ENCODE results near the gene PARD6A. TPM values are rescaled to one million over a fixed set of nuclear protein-coding genes. Genes with fewer than 3 reads are reported as not detected.

Gene PARD6A
- total and polyA plus RNA-seq, 2 of the 13 experiments (the other 11 are each of a cell fraction or from before 2014, with no cell fraction given), result 3.5 to 4.3 TPM

DNA sequence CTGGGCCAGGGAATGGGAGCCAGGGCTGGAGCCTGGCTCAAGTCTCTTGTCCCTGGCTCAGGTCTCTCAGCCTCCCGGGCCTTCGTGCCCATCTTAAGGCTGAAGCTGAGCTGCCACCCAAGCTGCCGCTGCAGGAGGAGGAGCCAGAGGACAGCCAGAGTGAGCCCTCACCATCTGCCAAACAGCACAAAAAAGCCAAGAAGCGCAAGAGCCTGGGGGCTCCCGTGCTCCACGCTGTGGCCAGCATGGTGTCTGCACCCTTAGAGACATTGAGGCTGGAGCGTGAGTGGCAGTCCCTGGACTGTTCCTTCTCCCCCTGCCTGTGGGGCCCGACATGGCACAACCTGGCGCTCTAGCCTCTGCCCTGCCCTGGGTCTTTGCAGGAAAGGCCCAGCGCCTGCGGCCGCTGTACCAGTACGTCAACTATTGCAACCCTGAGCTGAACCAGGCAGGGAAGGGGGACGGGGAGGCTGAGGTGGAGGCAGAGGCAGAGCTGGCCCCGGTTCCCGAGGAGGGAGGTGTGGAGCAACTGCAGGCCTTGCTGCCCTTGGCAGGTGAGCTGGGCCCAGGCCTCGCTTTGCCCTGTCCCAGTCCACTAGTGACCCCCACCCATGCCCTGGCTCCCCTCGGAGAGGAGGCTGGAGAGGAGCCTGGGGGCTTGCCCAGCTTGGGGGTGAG is 7.2 kb downstream of the PARD6A start (continued):
- peak; percentile 64; the same call in 1 of the 2 replicates for TF ChIP-seq HOMEZ (CRISPR knock-in tag; IDR thresholded peaks at IDR 0.05; ENCODE audit: low read depth)
- TF ChIP-seq ZNF260 (CRISPR knock-in tag; IDR thresholded peaks at IDR 0.05; ENCODE audit: borderline replicate concordance, low read depth), result no peak
- peak; percentile 75; the same call in 1 of the 2 replicates for TF ChIP-seq ZNF788 (CRISPR knock-in tag; IDR thresholded peaks at IDR 0.05; ENCODE audit: borderline replicate concordance)
- peak; percentile 96 for TF ChIP-seq SMC3 (IDR thresholded peaks at IDR 0.05; ENCODE audit: low read length)
- TF ChIP-seq PLSCR1 (CRISPR knock-in tag; IDR thresholded peaks at IDR 0.05; ENCODE audit: borderline replicate concordance), result no peak
- TF ChIP-seq, protein P1, sequence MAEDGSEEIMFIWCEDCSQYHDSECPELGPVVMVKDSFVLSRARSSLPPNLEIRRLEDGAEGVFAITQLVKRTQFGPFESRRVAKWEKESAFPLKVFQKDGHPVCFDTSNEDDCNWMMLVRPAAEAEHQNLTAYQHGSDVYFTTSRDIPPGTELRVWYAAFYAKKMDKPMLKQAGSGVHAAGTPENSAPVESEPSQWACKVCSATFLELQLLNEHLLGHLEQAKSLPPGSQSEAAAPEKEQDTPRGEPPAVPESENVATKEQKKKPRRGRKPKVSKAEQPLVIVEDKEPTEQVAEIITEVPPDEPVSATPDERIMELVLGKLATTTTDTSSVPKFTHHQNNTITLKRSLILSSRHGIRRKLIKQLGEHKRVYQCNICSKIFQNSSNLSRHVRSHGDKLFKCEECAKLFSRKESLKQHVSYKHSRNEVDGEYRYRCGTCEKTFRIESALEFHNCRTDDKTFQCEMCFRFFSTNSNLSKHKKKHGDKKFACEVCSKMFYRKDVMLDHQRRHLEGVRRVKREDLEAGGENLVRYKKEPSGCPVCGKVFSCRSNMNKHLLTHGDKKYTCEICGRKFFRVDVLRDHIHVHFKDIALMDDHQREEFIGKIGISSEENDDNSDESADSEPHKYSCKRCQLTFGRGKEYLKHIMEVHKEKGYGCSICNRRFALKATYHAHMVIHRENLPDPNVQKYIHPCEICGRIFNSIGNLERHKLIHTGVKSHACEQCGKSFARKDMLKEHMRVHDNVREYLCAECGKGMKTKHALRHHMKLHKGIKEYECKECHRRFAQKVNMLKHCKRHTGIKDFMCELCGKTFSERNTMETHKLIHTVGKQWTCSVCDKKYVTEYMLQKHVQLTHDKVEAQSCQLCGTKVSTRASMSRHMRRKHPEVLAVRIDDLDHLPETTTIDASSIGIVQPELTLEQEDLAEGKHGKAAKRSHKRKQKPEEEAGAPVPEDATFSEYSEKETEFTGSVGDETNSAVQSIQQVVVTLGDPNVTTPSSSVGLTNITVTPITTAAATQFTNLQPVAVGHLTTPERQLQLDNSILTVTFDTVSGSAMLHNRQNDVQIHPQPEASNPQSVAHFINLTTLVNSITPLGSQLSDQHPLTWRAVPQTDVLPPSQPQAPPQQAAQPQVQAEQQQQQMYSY (CRISPR knock-in tag; IDR thresholded peaks at IDR 0.05), result no peak
- peak; percentile 86 for TF ChIP-seq ARNT2 (CRISPR knock-in tag; IDR thresholded peaks at IDR 0.05; ENCODE audit: low read depth)
- no peak for TF ChIP-seq ZNF296 (CRISPR knock-in tag; conservative IDR thresholded peaks at IDR 0.05)
- TF ChIP-seq NR2C2 (CRISPR knock-in tag; IDR thresholded peaks at IDR 0.05; ENCODE audit: borderline replicate concordance), result no peak
- TF ChIP-seq, protein P2, sequence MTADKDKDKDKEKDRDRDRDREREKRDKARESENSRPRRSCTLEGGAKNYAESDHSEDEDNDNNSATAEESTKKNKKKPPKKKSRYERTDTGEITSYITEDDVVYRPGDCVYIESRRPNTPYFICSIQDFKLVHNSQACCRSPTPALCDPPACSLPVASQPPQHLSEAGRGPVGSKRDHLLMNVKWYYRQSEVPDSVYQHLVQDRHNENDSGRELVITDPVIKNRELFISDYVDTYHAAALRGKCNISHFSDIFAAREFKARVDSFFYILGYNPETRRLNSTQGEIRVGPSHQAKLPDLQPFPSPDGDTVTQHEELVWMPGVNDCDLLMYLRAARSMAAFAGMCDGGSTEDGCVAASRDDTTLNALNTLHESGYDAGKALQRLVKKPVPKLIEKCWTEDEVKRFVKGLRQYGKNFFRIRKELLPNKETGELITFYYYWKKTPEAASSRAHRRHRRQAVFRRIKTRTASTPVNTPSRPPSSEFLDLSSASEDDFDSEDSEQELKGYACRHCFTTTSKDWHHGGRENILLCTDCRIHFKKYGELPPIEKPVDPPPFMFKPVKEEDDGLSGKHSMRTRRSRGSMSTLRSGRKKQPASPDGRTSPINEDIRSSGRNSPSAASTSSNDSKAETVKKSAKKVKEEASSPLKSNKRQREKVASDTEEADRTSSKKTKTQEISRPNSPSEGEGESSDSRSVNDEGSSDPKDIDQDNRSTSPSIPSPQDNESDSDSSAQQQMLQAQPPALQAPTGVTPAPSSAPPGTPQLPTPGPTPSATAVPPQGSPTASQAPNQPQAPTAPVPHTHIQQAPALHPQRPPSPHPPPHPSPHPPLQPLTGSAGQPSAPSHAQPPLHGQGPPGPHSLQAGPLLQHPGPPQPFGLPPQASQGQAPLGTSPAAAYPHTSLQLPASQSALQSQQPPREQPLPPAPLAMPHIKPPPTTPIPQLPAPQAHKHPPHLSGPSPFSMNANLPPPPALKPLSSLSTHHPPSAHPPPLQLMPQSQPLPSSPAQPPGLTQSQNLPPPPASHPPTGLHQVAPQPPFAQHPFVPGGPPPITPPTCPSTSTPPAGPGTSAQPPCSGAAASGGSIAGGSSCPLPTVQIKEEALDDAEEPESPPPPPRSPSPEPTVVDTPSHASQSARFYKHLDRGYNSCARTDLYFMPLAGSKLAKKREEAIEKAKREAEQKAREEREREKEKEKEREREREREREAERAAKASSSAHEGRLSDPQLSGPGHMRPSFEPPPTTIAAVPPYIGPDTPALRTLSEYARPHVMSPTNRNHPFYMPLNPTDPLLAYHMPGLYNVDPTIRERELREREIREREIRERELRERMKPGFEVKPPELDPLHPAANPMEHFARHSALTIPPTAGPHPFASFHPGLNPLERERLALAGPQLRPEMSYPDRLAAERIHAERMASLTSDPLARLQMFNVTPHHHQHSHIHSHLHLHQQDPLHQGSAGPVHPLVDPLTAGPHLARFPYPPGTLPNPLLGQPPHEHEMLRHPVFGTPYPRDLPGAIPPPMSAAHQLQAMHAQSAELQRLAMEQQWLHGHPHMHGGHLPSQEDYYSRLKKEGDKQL (CRISPR knock-in tag; IDR thresholded peaks at IDR 0.05; ENCODE audit: low read depth), result no peak
- TF ChIP-seq ZNF124 (CRISPR knock-in tag; IDR thresholded peaks at IDR 0.05), result peak; percentile 90
- TF ChIP-seq, protein P3, sequence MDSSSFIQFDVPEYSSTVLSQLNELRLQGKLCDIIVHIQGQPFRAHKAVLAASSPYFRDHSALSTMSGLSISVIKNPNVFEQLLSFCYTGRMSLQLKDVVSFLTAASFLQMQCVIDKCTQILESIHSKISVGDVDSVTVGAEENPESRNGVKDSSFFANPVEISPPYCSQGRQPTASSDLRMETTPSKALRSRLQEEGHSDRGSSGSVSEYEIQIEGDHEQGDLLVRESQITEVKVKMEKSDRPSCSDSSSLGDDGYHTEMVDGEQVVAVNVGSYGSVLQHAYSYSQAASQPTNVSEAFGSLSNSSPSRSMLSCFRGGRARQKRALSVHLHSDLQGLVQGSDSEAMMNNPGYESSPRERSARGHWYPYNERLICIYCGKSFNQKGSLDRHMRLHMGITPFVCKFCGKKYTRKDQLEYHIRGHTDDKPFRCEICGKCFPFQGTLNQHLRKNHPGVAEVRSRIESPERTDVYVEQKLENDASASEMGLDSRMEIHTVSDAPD (CRISPR knock-in tag; IDR thresholded peaks at IDR 0.05), result 0 out of 2 replicates have a peak, but pooled peaks have one; percentile 30

All from HepG2 (cell line).